IPS DF 19.7 (cell line): Measurements from ENCODE around the gene RIPK3.

Experiments used
- DNase-seq: peaks from one replicate; pipeline ENCODE4 v3.0.0-alpha.2; 2013; ENCODE audit warnings: low read depth, low spot score

Gene RIPK3

DNA sequence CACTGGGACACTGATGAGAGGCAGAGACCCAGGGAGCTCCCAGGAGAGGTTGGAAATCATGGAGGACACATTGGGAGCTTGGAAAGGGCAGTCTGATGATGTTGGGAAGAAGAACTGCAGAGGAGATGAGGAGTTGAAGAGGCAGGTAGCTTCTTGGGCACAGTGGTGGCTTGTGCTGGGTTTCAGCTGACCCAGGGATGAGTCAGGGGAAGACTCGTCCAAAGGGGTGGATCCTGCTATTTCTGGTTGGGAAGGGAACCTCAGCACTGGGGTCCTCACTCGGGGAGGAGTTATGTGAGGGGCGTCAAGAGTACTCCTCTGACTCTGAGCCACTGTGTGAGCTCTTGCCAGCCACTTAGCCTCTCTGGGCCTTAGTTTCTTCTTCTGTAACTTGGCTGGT, 16.4 kb downstream of the RIPK3 start:
- DNase-seq, result no peak

DNA sequence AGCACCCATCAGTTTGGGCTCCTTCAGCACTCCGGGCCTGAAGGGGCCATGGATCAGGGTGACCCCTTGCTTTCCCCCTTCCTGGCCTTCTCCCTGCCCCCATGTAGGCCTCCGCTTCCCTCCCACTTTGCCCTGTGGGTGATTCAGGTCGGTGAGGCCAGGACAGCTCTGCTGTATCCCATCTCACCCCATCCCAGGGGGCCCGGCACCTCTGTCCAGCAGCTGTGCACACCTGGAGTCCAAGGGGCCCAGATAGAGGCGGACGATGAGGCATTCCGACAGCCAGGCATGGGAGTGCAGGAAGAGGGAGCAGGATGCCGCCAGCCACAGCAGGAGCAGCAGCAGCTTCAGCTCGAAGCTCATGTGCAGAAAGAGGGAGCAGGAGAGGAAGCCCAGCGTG, 17.1 kb downstream of the RIPK3 start:
- no peak for DNase-seq

DNA sequence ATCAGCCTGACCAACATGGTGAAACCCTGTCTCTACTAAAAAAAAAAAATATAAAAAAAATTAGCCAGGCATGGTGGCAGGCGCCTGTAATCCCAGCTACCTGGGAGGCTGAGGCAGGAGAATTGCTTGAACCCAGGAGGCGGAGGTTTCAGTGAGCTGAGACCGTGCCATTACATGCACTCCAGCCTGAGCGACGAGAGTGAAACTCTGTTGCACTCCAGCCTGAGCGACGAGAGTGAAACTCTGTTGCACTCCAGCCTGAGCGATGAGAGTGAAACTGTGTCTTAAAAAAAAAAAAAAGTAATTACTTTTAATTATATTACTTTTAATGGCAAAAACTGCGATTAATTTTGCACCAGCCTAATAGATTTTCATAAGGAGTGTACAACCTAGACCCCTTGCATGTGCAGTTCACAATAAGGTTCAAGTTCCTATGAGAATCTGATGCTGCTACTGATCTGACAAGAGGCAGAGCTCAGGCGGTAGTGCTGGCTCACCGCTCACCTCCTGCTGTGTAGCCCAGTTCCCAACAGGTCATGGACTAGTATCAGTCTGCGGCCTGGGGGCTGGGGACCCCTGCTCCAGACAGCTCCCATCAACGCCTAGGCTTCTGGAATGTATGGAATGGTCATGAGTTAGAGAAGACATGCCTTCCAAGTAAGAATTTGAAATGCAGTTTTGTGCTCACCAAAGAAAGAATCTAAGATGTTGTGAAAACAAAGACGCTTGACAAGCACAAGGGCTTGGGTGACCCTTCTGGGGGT, 18.4 kb downstream of the RIPK3 start:
- no peak for DNase-seq

DNA sequence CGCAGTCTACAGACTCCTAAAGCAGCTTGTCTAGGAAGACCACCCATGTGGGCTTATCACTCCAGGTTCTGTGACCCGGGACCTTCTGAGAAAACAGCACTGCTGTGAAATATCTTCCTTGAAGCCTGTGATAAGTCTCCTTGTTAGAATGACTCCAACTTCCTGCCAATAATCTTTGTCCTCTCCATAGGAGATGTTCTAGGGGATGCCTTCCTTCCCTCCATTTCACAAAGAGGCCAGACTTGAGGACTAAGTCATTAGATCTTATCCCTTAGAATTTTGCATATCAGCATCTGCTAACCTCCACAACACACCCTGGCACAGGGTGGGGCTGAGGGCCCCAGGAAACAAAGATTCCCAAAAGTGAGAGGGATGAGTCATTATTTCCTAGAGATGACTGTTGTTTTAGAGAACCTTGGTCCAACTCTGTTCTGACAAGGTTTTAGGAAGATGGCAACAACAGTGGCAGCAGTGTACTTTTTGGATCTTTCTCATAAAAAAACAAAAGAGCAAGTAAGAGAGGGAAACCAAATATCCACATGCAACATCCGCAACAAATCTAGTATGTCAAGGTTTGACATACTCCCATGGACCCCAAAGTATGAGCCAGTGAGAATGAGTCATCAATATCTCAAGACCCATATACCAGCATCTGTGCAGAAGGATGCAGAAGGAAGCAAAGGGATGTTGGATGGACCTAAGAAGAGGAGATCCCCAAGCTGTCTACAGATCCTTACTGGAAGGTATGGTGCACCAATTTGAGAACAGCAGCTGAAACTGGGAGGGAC, 22.5 kb downstream of the RIPK3 start:
- DNase-seq, result no peak

DNA sequence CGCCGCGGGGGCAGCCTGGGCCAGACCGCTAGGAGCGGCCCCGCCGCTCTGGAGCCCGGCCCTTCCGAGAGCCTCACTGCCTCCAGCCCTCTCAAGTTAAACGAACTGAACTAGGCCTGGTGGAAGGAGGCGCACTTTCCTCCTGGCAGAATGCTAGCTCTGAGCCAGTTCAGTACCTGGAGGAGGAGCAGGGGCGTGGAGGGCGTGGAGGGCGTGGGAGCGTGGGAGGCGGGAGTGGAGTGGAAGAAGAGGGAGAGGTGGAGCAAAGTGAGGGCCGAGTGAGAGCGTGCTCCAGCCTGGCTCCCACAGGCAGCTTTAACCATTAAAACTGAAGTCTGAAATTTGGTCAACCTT, 23.2 kb downstream of the RIPK3 start:
- no peak for DNase-seq

DNA sequence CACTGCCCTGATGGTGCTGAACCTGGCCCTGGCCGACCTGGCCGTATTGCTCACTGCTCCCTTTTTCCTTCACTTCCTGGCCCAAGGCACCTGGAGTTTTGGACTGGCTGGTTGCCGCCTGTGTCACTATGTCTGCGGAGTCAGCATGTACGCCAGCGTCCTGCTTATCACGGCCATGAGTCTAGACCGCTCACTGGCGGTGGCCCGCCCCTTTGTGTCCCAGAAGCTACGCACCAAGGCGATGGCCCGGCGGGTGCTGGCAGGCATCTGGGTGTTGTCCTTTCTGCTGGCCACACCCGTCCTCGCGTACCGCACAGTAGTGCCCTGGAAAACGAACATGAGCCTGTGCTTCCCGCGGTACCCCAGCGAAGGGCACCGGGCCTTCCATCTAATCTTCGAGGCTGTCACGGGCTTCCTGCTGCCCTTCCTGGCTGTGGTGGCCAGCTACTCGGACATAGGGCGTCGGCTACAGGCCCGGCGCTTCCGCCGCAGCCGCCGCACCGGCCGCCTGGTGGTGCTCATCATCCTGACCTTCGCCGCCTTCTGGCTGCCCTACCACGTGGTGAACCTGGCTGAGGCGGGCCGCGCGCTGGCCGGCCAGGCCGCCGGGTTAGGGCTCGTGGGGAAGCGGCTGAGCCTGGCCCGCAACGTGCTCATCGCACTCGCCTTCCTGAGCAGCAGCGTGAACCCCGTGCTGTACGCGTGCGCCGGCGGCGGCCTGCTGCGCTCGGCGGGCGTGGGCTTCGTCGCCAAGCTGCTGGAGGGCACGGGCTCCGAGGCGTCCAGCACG, 23.8 kb downstream of the RIPK3 start:
- DNase-seq, result no peak

DNA sequence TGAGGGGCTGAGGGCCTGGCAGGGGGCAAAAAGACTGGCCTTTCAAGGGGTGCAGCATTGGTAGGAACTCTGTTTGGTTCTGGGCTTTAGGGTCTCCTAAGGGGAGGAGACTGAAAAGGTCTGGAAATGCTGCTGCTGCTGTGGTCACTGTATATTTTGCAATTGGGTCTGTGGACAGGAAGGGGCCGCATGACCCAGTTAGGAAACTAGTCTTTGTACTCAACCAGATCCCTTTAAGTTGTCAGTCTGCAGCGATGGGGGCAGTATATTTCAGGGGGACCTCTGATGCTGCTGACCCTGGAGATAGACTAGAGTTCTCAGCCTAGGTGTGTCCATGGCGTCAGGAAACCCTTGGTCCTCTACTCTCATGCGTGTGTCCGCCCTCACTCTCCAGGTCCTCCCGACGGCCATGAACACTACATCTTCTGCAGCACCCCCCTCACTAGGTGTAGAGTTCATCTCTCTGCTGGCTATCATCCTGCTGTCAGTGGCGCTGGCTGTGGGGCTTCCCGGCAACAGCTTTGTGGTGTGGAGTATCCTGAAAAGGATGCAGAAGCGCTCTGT, 24.5 kb downstream of the RIPK3 start:
- DNase-seq, result no peak

DNA sequence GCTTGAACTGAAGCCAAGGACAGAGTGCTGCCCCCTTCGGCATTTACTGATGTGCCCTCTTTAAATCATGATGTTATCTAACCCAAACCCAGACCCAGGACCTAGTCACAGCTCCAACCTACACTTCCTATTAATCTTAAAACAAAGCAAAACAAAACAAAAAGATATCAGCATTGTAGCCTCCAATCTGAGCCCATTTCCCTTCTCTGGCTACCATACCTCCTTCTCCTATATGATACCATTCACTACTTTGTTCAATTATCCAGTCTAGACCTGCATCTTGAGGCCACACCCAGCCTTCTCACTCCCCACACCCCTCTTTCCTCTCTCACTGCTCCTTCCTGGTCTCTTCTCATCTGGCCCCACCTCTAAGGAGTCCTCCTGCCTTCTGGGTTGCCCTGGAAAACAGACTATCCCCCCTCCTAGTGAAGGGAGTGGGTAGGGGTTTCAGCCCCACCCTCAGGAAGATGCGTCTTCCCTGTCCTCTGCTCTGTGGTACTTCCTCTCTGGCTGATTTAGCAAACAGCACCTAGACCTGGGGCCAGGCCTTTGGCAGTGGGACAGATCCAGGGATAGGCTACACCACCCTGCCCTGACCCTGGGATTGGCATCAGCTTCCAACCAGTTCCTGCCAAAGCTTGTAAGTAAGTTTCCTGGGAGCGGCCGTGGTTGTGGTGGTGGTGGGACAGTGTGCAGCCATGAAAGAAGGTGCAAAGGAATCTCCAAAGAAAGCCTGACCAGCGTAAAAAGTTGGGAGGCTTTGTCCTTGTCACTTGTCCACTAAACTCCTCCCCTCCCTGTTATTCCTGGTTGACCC, 25.2 kb downstream of the RIPK3 start:
- no peak for DNase-seq

DNA sequence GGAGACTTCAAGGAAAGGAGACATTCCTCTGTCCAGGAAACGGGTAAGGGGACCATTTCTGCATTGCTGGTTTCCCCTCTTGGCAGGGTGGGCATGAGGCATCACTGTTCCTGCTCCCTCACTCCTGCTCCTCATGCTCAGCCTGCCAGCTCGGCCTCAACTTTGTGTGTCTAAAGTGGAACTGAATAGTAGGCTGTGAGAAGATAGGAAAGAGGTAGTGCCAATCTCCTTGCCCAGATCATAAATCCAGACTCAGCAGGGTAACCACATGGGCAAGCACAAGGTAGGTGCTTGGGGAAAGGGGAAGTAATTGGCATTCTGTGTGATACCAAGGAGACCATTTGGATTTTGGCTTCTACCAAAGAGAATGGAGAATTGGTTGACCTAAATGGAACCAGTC, 25.9 kb downstream of the RIPK3 start:
- no peak for DNase-seq

DNA sequence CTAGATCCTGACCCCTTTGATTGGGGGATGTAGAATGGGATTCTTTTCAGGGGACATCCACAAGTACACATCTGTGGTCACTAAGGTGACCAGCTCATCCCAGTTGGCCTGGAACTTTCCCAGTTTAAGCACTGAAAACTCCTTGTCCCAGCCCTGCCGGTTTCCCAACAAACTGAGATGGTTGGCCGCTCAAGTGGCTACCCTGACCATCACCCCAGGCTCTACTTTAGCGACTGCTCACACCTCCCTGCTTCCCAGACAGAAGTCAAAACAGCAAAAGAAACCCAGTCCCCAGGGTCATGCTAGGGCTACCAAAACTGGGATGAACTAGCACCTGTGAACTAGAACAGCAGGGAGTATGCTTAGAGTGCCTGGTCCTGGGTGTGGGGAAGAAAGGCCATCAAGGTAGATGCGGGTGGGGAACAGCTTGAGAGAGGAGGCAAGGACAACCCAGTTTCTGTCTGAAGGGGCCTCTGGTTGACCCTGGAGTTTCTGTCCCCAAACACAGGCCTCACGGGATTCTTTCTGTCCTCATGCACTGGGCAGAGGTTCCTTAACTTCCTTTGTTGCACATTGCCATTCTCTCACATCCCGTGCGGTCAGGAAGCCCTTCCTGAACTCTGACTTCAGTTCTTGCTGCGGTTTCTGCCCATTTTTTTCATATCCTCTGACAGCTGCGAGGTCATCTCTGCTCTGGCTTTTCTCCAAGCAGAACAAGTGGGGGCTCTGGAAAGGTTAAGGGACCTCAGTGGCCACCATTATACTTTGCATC, 26.9 kb downstream of the RIPK3 start:
- no peak for DNase-seq

DNA sequence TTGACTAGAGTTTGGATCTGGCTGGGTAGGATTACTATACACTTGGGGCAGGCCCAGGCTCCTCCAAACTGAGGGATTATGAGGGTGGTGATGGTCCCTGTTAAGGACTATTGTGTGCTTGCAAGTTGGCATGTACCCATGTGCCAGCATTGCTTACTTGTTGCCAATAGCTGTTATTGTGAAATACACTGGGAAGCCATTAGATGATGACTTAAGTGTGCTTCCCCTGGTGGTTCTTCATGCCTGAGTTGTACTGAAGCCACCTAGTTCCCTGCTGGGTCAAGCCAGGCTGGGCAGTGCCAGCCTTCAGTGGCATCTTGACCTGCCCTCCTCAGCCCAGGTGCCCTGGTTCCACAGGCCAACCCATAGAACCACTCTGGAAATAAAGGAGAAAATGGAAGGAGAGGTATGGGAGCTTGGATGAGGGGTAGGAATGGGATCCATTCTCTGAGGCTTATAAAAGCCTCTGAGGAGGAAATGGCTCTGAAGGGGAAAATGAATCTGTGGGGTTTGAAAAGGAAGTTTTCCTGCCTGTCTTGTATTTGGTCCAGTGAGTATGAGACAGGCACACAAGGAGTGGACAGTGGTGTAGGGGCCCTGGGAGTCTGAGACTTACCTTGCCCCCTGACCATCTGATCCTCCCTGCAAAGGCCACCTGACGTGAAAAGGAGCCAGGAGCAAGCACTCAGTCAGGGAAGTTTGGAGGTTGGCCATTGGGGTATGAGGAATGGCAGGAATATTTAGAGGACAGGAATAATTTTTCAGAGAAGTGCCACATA, 27.8 kb downstream of the RIPK3 start:
- DNase-seq, result no peak

DNA sequence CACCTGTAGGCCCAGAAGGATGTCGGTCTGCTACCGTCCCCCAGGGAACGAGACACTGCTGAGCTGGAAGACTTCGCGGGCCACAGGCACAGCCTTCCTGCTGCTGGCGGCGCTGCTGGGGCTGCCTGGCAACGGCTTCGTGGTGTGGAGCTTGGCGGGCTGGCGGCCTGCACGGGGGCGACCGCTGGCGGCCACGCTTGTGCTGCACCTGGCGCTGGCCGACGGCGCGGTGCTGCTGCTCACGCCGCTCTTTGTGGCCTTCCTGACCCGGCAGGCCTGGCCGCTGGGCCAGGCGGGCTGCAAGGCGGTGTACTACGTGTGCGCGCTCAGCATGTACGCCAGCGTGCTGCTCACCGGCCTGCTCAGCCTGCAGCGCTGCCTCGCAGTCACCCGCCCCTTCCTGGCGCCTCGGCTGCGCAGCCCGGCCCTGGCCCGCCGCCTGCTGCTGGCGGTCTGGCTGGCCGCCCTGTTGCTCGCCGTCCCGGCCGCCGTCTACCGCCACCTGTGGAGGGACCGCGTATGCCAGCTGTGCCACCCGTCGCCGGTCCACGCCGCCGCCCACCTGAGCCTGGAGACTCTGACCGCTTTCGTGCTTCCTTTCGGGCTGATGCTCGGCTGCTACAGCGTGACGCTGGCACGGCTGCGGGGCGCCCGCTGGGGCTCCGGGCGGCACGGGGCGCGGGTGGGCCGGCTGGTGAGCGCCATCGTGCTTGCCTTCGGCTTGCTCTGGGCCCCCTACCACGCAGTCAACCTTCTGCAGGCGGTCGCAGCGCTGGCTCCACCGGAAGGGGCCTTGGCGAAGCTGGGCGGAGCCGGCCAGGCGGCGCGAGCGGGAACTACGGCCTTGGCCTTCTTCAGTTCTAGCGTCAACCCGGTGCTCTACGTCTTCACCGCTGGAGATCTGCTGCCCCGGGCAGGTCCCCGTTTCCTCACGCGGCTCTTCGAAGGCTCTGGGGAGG, 28.9 kb downstream of the RIPK3 start, which contains the start of gene LTB4R:
TSS of gene LTB4R (plus strand) at position 857 of the 959 bp plus-strand sequence. CDS start 4,150 bp downstream, outside the sequence.
- no peak for DNase-seq

DNA sequence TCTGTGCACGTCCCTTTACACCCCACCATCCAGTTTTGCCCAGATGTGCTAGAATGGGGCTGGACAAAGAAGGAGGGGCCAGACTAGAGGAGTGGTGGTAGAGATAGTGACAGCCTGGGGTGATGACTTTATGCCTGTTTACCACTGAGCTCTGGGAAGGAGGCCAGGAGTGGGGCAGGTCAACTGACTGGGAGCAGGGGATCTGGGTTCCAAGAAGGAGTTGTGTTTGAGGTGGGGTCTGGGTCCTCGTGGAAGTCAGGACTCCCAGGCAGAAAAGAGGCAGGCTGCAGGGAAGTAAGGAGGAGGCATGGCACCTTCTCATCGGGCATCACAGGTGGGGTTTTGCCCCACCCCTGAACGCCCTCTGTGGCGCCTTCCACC, 29.5 kb downstream of the RIPK3 start:
- DNase-seq, result no peak

DNA sequence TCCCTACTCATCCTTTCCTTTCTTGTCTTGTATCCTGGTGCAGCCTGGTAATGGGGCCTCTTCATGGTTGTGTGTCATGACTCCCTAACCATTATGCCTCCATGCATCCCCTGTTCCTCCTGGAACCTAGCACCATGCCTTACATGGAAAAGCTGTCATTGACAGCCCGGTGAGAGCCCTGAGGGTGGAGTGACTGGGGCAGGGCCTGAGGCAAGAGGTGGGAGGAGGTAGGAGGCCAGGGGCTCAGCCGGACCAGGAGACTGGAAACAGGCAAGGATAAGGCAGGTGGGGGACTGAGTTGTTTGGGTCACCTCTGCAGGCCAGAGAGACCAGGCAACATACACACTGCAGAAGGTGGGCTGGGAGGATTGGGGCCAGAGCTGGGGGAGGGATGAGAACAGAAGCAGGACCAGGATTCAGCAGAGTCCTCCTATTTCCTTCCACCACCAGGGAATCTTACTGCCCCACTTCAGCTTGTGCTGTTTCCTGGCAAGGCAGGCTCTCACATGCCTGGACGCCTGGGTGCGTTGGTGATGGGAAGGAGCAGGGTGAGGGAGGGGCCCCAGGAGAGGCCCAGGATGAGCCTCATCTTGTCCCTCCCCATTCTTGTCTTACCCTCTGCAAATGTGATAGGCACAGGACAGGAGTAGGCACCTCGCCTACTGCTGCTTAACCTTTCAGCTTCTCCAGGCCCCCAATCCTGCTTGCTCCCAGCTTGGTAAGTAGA, 30.1 kb downstream of the RIPK3 start, which contains the start of gene LTB4R2:
TSS of gene LTB4R2 (plus strand) at position 603 of the 727 bp plus-strand sequence. CDS start 525 bp downstream, outside the sequence.
- DNase-seq, result no peak

DNA sequence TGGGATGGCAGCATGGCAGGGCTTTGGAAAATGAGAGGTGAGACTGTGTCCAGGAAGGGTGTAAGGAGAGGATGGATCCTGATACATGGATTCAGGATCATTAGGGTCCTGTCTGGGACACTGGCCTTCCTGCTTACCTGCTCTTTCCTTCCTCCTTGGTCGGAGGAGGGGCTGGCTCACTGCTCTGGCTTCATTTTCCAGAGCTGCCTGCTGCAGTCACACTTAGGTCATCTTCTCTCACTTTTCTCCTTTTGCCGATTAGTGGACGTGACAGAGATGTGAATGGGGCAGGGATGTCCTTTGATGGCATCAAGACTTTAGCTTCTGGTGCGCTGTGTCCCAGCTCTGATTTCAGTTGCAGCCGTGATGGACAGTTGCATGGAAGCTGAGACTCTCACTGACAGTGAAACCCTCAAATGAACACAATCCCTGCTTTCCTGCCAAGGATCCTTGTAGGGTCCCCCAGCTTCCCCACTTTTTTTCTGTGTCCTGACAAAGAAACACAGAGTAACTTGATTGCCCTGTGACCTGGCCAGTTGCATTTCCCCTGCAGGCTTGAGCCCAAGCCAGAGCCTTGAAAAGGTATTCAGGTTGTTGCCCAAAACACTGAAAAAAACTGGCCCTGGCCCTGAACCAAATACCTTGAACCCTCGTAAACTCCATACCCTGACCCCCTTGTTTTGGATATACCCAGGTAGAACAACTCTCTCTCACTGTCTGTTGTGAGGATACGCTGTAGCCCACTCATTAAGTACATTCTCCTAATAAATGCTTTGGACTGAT, 31.3 kb downstream of the RIPK3 start:
- DNase-seq, result no peak

DNA sequence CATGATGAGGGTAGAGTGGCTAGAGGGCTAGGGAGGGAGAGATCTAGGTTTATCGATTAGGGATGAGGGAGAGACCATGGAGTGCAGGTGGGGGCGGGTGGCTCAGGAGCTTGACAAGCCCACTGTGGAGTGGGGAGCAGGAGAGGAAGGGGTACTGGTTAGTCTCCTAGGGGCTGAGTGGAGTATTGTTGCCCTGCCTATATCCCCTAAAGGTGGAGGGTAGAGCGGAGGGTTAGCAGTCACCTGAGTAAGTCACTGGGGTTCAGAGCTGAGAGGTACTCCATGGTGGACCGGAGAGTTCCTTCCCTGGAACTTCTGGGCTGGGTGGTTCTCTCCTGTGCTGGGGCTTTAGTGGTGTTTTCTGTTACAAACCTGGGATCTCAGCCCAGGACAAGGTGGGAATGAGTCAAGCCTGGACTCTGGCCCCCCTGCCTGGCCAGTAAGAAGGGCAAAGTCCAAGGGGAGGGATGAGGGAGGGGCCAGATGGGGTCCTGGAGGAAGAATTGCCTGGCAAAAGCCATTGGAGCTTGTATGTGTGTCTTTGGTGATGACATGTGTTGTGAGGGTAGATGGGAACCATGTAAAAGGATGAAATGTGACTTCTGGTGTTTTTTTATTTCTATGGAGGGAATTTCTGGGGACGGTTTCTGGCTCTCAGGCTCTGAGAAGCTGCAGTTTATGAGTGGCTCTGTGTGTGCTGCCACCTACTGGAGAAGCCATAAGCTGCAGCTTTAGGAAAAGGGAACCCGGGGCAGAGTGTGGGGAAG, 32.0 kb downstream of the RIPK3 start, which contains the start of gene CIDEB:
TSS of gene CIDEB (minus strand) at position 403 of the 767 bp plus-strand sequence. CDS start at position 284, 119 bp downstream.
- DNase-seq, result no peak
